Tibial artery (tissue), 4 donors: ENCODE measurements around the gene SLC29A3.

Experiments
- DNase-seq, 2 donors: peaks; one replicate each; pipeline ENCODE4 v3.0.0-alpha.2; 2019
- H3K27ac ChIP-seq, 2 donors: fragments of 200-600 bp; sonication (generic) in 1 of 2; 1 replicate in 1 of 2; 2 replicates in 1 of 2; pipeline ENCODE4 v1.5.1; 2018 to 2019; ENCODE audit warnings: mild to moderate bottlenecking in 1 of 2
- H3K27me3 ChIP-seq, 2 donors: fragments of 200-600 bp; sonication (generic) in 1 of 2; one replicate each; pipeline versions ENCODE4 v1.5.1 to v1.6.0; 2016 to 2019
- H3K36me3 ChIP-seq, 3 donors: fragments of 200-600 bp; sonication (generic) in 2 of 3; one replicate each; pipeline ENCODE4 v1.5.1; 2016 to 2019; ENCODE audit warnings: mild to moderate bottlenecking in 2 of 3
- H3K4me1 ChIP-seq, 4 donors: fragments of 200-600 bp; sonication (generic) in 2 of 4; 1 replicate in 3 of 4; 2 replicates in 1 of 4; pipeline ENCODE4 v1.5.1; 2016 to 2019
- H3K4me3 ChIP-seq, 2 donors: fragments of 200-600 bp; sonication (generic) in 1 of 2; 1 replicate in 1 of 2; 2 replicates in 1 of 2; pipeline ENCODE4 v1.5.1; 2018 to 2019; ENCODE audit warnings: mild to moderate bottlenecking in 2 of 2
- H3K9me3 ChIP-seq, 3 donors: fragments of 200-600 bp; sonication (generic) in 1 of 3; one replicate each; pipeline ENCODE4 v1.5.1; 2016 to 2019
- CTCF ChIP-seq, 2 experiments: fragments of 200-600 bp in 1 of 2; fragments of 450-650 bp in 1 of 2; IDR thresholded peaks; one replicate each; pipeline ENCODE4 v1.5.1; 2017 to 2019; ENCODE audit warnings: antibody characterized with exemption in 2 of 2, mild to moderate bottlenecking in 1 of 2, moderate library complexity in 1 of 2
- intact Hi-C: fragments of 100-400 bp; cut with DNase I; formaldehyde crosslinking; loops from one replicate; pipeline ENCODE4 v1.15.0; 2023; ENCODE audit warnings: low total_unique reads

SLC29A3 gene

DNA sequence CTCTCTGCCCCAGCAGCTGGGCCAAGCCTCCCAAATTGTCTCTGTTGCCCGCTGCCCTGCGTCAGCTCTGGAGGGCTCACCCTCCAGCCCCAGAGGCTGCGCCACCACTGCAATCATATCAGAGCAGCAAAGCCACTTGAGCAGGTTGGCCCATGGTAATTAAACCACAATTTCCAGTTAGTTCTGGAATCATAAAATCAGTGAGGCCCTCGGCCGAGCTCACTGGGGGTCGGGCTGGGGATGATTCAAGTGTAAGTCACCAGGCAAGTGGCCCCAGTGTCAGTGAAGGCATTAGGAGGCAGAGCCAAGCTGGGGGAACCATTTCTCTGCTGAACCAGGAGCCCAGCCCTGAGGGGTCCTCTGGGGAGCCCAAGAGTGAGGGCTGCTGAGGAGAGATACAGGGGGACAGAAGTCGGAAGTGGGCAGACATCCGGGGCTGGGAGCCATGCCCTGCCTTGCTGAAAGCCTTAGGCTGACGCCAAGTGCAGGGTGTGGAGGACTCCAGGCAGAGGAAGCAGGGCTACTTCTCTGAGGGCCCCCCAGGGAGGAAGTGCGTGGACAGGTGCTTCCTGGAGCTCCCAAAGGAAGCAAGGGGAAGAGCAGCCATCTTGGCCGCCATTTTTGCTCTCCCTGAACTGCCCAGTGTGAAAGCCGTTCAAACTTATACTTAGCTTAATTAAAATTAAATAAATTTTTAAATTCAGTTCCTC lies 29.5 kb upstream of the SLC29A3 start:
- Histone ChIP-seq H3K9me3 (no peaks in the 10 kb centered on the region), H3K36me3 (peaks cover 0 to 71% (median 38%) of the 10 kb centered on the region in 3 donors), H3K4me3 (no peak overlapping the region), H3K27ac (no peak overlapping the region), H3K4me1 (peaks cover 0 to 14% (median 4%) of the 10 kb centered on the region in 4 donors), H3K27me3 (no peaks in the 10 kb centered on the region)
- TF ChIP-seq CTCF (IDR thresholded peaks at IDR 0.05) = no peak
- no peak for DNase-seq
- intact Hi-C loops = no loop called here

- Histone ChIP-seq H3K27ac (no peak overlapping the region), H3K4me1 (peaks cover 0 to 14% (median 4%) of the 10 kb centered on the region in 4 donors), H3K4me3 (no peak overlapping the region), H3K36me3 (peaks cover 0 to 71% (median 38%) of the 10 kb centered on the region in 3 donors), H3K9me3 (no peaks in the 10 kb centered on the region), H3K27me3 (no peaks in the 10 kb centered on the region)
- TF ChIP-seq CTCF (IDR thresholded peaks at IDR 0.05) = no peak
- intact Hi-C loops = no loop called here
- no peak for DNase-seq
Observed at GRCh38 chr10:71290331-71290730, 28.7 kb upstream of the SLC29A3 start.

GRCh38 chr10:71290806-71291527 lies 28.1 kb upstream of the SLC29A3 start:
- no peak overlapping the region for H3K27ac ChIP-seq
- no peaks in the 10 kb centered on the region for H3K9me3 ChIP-seq
- H3K4me3 ChIP-seq = no peak overlapping the region
- no peak for TF ChIP-seq CTCF (IDR thresholded peaks at IDR 0.05)
- no peak for DNase-seq
- H3K27me3 ChIP-seq = no peaks in the 10 kb centered on the region
- intact Hi-C loops = no loop called here
- H3K4me1 ChIP-seq = peaks cover 0 to 14% (median 4%) of the 10 kb centered on the region in 4 donors
- peaks cover 0 to 70% (median 36%) of the 10 kb centered on the region in 3 donors for H3K36me3 ChIP-seq

- Histone ChIP-seq H3K4me1 (peaks cover 0 to 14% (median 4%) of the 10 kb centered on the region in 4 donors), H3K9me3 (no peaks in the 10 kb centered on the region), H3K27me3 (no peaks in the 10 kb centered on the region), H3K36me3 (peaks cover 0 to 71% (median 32%) of the 10 kb centered on the region in 3 donors), H3K27ac (no peak overlapping the region), H3K4me3 (no peak overlapping the region)
- no peak for DNase-seq
- TF ChIP-seq CTCF (IDR thresholded peaks at IDR 0.05) = no peak
- intact Hi-C loops = no loop called here
Observed at GRCh38 chr10:71291528-71291900, 27.5 kb upstream of the SLC29A3 start.

DNA sequence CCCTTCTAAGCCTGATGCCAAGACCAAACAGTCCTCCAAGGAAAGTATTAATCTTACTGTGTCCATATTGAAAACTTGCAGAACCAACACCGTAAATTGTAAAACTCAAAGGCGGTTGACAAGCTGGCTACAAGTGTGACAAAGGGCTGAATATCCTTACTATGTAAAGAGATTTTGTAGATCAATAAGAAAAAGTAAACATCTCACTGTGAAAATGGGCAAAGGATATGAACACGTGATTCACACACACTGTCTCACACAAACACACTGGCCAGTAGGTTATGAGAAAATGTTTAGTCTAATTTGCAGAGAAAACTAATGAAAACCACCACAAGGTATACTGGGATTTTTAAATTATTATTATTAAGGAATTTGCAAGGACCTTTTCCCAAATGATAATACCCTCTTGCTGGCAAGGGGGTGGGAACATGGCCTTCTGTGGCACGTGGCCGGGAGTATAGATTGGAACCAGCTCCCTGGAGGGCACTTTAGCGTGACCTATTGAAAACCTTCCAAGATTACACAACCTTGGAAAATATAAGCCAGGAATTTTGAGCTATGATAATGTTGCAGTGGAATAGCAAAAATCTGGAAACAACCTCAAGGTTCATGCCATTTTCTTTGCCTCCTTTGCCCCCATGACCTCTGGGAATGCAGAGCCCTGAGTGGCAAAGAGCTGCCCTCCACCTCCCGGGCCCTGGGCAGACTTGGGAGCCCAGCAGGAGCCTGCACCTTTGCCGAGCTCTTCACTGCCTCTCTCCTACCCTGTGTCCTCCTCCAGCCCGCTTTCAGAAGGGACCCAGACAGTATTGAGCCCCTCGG lies 26.2 kb upstream of the SLC29A3 start:
- H3K27ac ChIP-seq = no peak overlapping the region
- DNase-seq = no peak

More for the DNA sequence above, 26.2 kb upstream of the SLC29A3 start:
- Histone ChIP-seq H3K36me3 (peaks cover 0 to 68% (median 36%) of the 10 kb centered on the region in 3 donors), H3K4me1 (peaks cover 0 to 14% (median 4%) of the 10 kb centered on the region in 4 donors), H3K27me3 (no peaks in the 10 kb centered on the region), H3K9me3 (no peaks in the 10 kb centered on the region), H3K4me3 (no peak overlapping the region)
- intact Hi-C loops = no loop called here
- no peak for TF ChIP-seq CTCF (IDR thresholded peaks at IDR 0.05)
